ENCODE measurements around the gene SERPINE1.

The SERPINE1 gene

DNA sequence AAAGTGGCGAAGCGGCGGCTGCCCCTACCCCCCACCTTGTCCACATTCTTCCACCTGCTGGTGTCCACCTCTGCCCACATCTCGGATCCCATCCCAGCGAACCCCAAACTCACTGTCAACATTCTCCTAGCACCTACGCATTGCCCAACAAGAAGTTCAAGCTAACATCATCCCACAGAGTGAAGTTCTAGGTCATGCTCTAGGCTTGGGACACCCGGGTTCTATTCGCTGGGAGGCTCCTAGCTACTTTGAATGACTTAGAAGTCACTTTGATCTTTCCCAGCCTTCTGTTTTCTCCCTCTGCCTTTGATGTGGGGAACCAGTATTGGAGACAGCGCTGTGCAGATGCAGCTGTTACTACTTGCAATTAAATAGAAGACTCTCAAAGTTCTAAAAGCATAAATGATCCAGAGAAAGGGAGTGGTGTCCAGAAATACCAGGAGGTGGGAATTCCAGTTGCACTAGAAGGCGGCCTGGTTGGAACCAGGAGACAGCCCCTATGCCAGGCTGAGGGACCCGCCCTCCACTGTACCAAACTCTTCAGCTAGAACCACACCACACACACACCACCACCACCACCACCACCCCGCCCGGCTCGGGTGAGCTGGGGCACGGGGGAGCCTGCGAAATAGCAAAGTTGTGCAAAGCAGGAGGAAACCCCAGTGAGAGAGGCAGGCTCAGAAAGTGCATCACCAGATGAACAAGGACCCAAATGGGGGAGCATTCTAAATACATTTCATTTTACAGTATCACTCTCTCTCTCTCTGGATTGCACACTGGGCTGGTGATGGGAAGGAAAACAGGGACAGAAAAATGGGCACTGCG, 43.9 kb downstream of the SERPINE1 start:
- TF ChIP-seq POLR2AphosphoS5 (IDR thresholded peaks at IDR 0.05; ENCODE audit: low read depth, low read length) (no peak), TAF1 (IDR thresholded peaks at IDR 0.05; ENCODE audit: borderline replicate concordance, insufficient read depth, low read length) (no peak), SIN3A (IDR thresholded peaks at IDR 0.05; ENCODE audit: borderline replicate concordance, insufficient read depth, low read length) (no peak), FOXP2 (optimal IDR thresholded peaks at IDR 0.05; ENCODE audit: borderline replicate concordance, extremely low read depth, extremely low read length, insufficient read depth) (no peak)
- TF ChIP-seq, protein P1, sequence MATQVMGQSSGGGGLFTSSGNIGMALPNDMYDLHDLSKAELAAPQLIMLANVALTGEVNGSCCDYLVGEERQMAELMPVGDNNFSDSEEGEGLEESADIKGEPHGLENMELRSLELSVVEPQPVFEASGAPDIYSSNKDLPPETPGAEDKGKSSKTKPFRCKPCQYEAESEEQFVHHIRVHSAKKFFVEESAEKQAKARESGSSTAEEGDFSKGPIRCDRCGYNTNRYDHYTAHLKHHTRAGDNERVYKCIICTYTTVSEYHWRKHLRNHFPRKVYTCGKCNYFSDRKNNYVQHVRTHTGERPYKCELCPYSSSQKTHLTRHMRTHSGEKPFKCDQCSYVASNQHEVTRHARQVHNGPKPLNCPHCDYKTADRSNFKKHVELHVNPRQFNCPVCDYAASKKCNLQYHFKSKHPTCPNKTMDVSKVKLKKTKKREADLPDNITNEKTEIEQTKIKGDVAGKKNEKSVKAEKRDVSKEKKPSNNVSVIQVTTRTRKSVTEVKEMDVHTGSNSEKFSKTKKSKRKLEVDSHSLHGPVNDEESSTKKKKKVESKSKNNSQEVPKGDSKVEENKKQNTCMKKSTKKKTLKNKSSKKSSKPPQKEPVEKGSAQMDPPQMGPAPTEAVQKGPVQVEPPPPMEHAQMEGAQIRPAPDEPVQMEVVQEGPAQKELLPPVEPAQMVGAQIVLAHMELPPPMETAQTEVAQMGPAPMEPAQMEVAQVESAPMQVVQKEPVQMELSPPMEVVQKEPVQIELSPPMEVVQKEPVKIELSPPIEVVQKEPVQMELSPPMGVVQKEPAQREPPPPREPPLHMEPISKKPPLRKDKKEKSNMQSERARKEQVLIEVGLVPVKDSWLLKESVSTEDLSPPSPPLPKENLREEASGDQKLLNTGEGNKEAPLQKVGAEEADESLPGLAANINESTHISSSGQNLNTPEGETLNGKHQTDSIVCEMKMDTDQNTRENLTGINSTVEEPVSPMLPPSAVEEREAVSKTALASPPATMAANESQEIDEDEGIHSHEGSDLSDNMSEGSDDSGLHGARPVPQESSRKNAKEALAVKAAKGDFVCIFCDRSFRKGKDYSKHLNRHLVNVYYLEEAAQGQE (IDR thresholded peaks at IDR 0.05; ENCODE audit: insufficient read depth in 1 of 2, low read depth in 2 of 2, low read length in 2 of 2) = no peak

DNA sequence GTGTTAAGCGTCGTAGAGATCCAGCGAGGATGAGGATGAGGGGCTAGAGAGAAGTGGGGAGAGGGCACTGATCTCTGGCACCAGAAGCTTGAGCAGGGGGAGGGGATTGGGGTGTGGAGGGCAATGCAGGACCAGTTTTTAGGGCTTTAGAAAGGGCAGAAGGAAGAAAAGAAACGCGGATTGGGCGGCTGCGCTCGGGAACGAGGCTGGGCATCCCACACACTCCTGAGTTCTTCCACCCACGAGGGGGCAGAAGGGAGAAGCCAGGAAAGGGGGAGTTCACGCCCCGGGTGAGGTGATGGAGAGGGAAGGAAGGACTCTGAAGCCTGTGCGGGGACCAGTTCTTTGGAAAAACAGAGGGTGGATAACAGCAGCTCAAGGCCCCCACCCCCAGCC, 44.5 kb downstream of the SERPINE1 start:
- no peak for TF ChIP-seq POLR2AphosphoS5 (IDR thresholded peaks at IDR 0.05; ENCODE audit: low read depth, low read length)
- TF ChIP-seq, protein P1 (IDR thresholded peaks at IDR 0.05; ENCODE audit: insufficient read depth in 1 of 2, low read depth in 2 of 2, low read length in 2 of 2) = no peak
- TF ChIP-seq SIN3A (IDR thresholded peaks at IDR 0.05; ENCODE audit: borderline replicate concordance, insufficient read depth, low read length) = no peak
- TF ChIP-seq FOXP2 (optimal IDR thresholded peaks at IDR 0.05; ENCODE audit: borderline replicate concordance, extremely low read depth, extremely low read length, insufficient read depth) = no peak
- TF ChIP-seq TAF1 (IDR thresholded peaks at IDR 0.05; ENCODE audit: borderline replicate concordance, insufficient read depth, low read length) = no peak

DNA sequence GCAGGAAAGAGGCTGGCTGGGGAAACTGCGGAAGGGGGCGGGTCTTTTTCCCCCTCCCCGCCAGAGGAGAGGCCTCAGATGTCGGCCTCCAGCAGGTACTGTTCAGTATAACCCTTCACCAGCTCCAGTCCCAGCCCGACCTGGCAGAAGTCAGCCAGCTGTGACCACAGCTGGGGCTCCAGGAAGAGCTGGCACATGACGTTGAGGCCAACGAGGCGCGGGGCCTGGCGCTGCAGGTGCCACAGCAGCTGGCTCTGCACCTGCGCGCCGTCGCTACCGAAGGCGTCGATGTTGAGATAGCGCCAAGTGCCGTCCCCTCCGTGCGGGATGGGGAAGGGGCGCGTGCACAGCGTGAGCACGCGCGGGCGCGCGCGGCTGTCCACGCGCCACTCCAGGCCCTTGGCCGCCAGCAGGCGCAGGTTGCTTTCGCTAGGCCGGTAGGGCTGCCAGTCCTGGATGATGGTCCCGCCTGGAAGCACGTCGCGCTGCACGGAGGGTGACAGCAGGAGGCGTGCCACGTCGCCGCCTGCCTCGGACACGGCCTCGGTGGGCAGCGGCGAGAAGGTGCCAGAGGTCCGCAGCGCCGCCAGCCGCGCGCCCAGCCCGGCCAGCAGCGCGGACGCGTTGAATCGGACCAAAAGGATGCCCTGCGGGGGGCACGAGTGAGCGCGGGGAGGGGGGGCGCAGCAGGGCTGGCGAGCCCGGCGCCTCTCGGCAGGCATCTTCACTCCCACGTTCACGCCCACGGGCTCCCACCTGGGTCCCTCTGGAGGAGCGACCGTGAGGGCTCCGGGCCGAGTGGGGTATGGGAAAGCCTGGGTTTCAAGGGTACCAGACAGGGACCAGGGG, 45.3 kb downstream of the SERPINE1 start:
- TF ChIP-seq FOXP2 (optimal IDR thresholded peaks at IDR 0.05; ENCODE audit: borderline replicate concordance, extremely low read depth, extremely low read length, insufficient read depth) = no peak
- no peak for TF ChIP-seq POLR2AphosphoS5 (IDR thresholded peaks at IDR 0.05; ENCODE audit: low read depth, low read length)
- no peak for TF ChIP-seq SIN3A (IDR thresholded peaks at IDR 0.05; ENCODE audit: borderline replicate concordance, insufficient read depth, low read length)
- TF ChIP-seq TAF1 (IDR thresholded peaks at IDR 0.05; ENCODE audit: borderline replicate concordance, insufficient read depth, low read length) = no peak
- TF ChIP-seq, protein P1 (IDR thresholded peaks at IDR 0.05; ENCODE audit: insufficient read depth in 1 of 2, low read depth in 2 of 2, low read length in 2 of 2) = no peak

- no peak for TF ChIP-seq POLR2AphosphoS5 (IDR thresholded peaks at IDR 0.05; ENCODE audit: low read depth, low read length)
- TF ChIP-seq, protein P1 (IDR thresholded peaks at IDR 0.05; ENCODE audit: insufficient read depth in 1 of 2, low read depth in 2 of 2, low read length in 2 of 2) = no peak
- no peak for TF ChIP-seq TAF1 (IDR thresholded peaks at IDR 0.05; ENCODE audit: borderline replicate concordance, insufficient read depth, low read length)
- no peak for TF ChIP-seq FOXP2 (optimal IDR thresholded peaks at IDR 0.05; ENCODE audit: borderline replicate concordance, extremely low read depth, extremely low read length, insufficient read depth)
- TF ChIP-seq SIN3A (IDR thresholded peaks at IDR 0.05; ENCODE audit: borderline replicate concordance, insufficient read depth, low read length) = no peak
Observed at GRCh38 chr7:101172854-101173751, 46.2 kb downstream of the SERPINE1 start.
